TTC549 (cell line): ENCODE results near the gene USP17L12.
"Not testable (repeated sequence)": the region's sequence is repeated elsewhere in the genome, so short reads cannot be mapped to it uniquely, and the experiment has no call there.

Experiments used
- FAIRE-seq: peaks from 2 replicates; lab custom pipeline; 2012; peaks lifted over from hg19 to GRCh38; lab: Jason Lieb, UNC

USP17L12 gene

GRCh38 chr4:9219852-9220251, at the start of gene USP17L12:
Gene USP17L12 (plus strand): TSS chr4:9220152. CDS start chr4:9220152, 0 bp downstream.
- FAIRE-seq: not testable (repeated sequence)

- FAIRE-seq: not testable (repeated sequence)
Observed at GRCh38 chr4:9210357-9210756, 9.6 kb upstream of the USP17L12 start, which contains the start of gene USP17L10. Gene USP17L10 (plus strand): TSS chr4:9210657. CDS start chr4:9210657, 0 bp downstream.

GRCh38 chr4:9214701-9215100, 5.3 kb upstream of the USP17L12 start:
- not testable (repeated sequence) for FAIRE-seq

- FAIRE-seq: not testable (repeated sequence)
Observed at GRCh38 chr4:9215105-9215504, 4.8 kb upstream of the USP17L12 start, which contains the start of gene USP17L11. Gene USP17L11 (plus strand): TSS chr4:9215405. CDS start chr4:9215405, 0 bp downstream.

GRCh38 chr4:9224596-9224995, 4.6 kb downstream of the USP17L12 start, which contains the start of gene USP17L13:
Gene USP17L13 (plus strand): TSS chr4:9224896. CDS start chr4:9224896, 0 bp downstream.
- not testable (repeated sequence) for FAIRE-seq

DNA sequence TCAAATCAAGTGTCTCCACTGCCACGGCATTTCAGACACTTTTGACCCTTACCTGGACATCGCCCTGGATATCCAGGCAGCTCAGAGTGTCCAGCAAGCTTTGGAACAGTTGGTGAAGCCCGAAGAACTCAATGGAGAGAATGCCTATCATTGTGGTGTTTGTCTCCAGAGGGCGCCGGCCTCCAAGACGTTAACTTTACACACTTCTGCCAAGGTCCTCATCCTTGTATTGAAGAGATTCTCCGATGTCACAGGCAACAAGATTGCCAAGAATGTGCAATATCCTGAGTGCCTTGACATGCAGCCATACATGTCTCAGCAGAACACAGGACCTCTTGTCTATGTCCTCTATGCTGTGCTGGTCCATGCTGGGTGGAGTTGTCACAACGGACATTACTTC, 10.3 kb downstream of the USP17L12 start:
- FAIRE-seq: not testable (repeated sequence)

DNA sequence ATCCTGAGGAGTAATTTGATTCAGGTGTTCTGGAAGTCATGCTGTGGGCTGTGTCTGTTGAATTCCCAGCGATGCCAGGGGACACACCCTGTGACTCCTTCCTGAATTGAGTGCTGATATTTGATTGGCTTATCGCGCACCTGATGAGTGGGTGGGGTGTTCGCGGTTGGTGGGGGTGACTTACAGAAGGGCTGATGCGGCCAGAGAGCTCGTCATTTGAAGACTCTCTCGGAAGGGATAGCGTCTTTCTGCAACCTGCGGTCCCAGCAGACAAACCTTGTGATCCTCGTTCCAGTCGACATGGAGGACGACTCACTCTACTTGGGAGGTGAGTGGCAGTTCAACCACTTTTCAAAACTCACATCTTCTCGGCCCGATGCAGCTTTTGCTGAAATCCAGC, 14.1 kb downstream of the USP17L12 start, which contains the start of gene USP17L15:
USP17L15 (plus strand) TSS at position 301 of the 400 bp plus-strand sequence; CDS start at position 301, 0 bp downstream.
- not testable (repeated sequence) for FAIRE-seq

GRCh38 chr4:9238461-9238860, 18.5 kb downstream of the USP17L12 start:
- FAIRE-seq: not testable (repeated sequence)

DNA sequence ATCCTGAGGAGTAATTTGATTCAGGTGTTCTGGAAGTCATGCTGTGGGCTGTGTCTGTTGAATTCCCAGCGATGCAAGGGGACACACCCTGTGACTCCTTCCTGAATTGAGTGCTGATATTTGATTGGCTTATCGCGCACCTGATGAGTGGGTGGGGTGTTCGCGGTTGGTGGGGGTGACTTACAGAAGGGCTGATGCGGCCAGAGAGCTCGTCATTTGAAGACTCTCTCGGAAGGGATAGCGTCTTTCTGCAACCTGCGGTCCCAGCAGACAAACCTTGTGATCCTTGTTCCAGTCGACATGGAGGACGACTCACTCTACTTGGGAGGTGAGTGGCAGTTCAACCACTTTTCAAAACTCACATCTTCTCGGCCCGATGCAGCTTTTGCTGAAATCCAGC, 23.6 kb downstream of the USP17L12 start, which contains the start of gene USP17L17:
USP17L17 (plus strand) TSS at position 301 of the 400 bp plus-strand sequence; CDS start at position 301, 0 bp downstream.
- not testable (repeated sequence) for FAIRE-seq

GRCh38 chr4:9247953-9248680, 28.2 kb downstream of the USP17L12 start, which contains the start of gene USP17L18:
Gene USP17L18 (plus strand): TSS chr4:9248630. CDS start chr4:9248630, 0 bp downstream.
- not testable (repeated sequence) for FAIRE-seq

GRCh38 chr4:9253078-9253477, 33.1 kb downstream of the USP17L12 start, which contains the start of gene USP17L19:
Gene USP17L19 (plus strand): TSS chr4:9253378. CDS start chr4:9253378, 0 bp downstream.
- FAIRE-seq: not testable (repeated sequence)

DNA sequence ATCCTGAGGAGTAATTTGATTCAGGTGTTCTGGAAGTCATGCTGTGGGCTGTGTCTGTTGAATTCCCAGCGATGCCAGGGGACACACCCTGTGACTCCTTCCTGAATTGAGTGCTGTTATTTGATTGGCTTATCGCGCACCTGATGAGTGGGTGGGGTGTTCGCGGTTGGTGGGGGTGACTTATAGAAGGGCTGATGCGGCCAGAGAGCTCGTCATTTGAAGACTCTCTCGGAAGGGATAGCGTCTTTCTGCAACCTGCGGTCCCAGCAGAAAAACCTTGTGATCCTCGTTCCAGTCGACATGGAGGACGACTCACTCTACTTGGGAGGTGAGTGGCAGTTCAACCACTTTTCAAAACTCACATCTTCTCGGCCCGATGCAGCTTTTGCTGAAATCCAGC, 37.9 kb downstream of the USP17L12 start, which contains the start of gene USP17L20:
USP17L20 (plus strand) TSS at position 301 of the 400 bp plus-strand sequence; CDS start at position 301, 0 bp downstream.
- FAIRE-seq: not testable (repeated sequence)

- FAIRE-seq: not testable (repeated sequence)
Observed at GRCh38 chr4:9262572-9262971, 42.6 kb downstream of the USP17L12 start, which contains the start of gene USP17L21. Gene USP17L21 (plus strand): TSS chr4:9262872. CDS start chr4:9262872, 0 bp downstream.

- not testable (repeated sequence) for FAIRE-seq
Observed at GRCh38 chr4:9267319-9267718, 47.4 kb downstream of the USP17L12 start, which contains the start of gene USP17L22. Gene USP17L22 (plus strand): TSS chr4:9267619. CDS start chr4:9267619, 0 bp downstream.
